Suprapubic skin (tissue), 4 donors: ENCODE data around the gene PHYHD1. TPM values are rescaled to one million over a fixed set of nuclear protein-coding genes. Genes with fewer than 3 reads are reported as not detected.
A peak's percentile ranks its signal among the peaks of the same experiment; 100 is the strongest.

Experiments
- DNase-seq, 2 donors: peaks; one replicate each; pipeline ENCODE4 v3.0.0-alpha.2; 2019; ENCODE audit warnings: low spot score in 2 of 2
- H3K27ac ChIP-seq: fragments of 200-600 bp; sonication (generic); one replicate; pipeline ENCODE4 v1.5.1; 2019
- H3K27me3 ChIP-seq: fragments of 200-600 bp; sonication (generic); one replicate; pipeline ENCODE4 v1.5.1; 2019
- H3K36me3 ChIP-seq: fragments of 200-600 bp; sonication (generic); one replicate; pipeline ENCODE4 v1.5.1; 2019
- H3K4me1 ChIP-seq: fragments of 200-600 bp; sonication (generic); one replicate; pipeline ENCODE4 v1.5.1; 2019
- H3K4me3 ChIP-seq: fragments of 200-600 bp; sonication (generic); one replicate; pipeline ENCODE4 v1.5.1; 2019; ENCODE audit warnings: mild to moderate bottlenecking
- H3K9me3 ChIP-seq: fragments of 200-600 bp; sonication (generic); one replicate; pipeline ENCODE4 v1.5.1; 2019
- EP300 ChIP-seq: sonication (generic); formaldehyde crosslinking; IDR thresholded peaks from one replicate; pipeline ENCODE4 v1.6.1; 2017; ENCODE audit warnings: antibody characterized with exemption
- POLR2A ChIP-seq, 2 donors: fragments of 450-650 bp; IDR thresholded peaks; one replicate each; pipeline ENCODE4 v1.6.1; 2017; ENCODE audit warnings: antibody characterized with exemption in 2 of 2, mild to moderate bottlenecking in 2 of 2, moderate library complexity in 2 of 2
- POLR2AphosphoS5 ChIP-seq, 3 donors: sonication (generic); formaldehyde crosslinking; IDR thresholded peaks; one replicate each; pipeline ENCODE4 v1.6.1; 2017; ENCODE audit warnings: antibody characterized with exemption in 3 of 3
- WGBS: methylation state at CpG from one replicate; pipeline ENCODE4 v1.1.5; 2018; 5-methylcytosine and 5-hydroxymethylcytosine counted together
- total RNA-seq, 4 donors: library from RNA; depleted of rRNA; stranded (reverse); fragments of >200 nt; gene quantifications; one replicate each; pipeline ENCODE4 v1.1.0, GENCODE V29; 2016
- TF ChIP-seq, protein P1 (sequence below), 2 donors: fragments of 200-600 bp in 1 of 2; fragments of 450-650 bp in 1 of 2; sonication (generic) in 1 of 2; IDR thresholded peaks; one replicate each; pipeline ENCODE4 v1.5.1; 2016 to 2019; ENCODE audit warnings: antibody characterized with exemption in 2 of 2, mild to moderate bottlenecking in 1 of 2, moderate library complexity in 1 of 2

Gene PHYHD1
- total RNA-seq = 10 to 100 TPM; 39.1 to 73.5 (median 49.5) TPM

DNA sequence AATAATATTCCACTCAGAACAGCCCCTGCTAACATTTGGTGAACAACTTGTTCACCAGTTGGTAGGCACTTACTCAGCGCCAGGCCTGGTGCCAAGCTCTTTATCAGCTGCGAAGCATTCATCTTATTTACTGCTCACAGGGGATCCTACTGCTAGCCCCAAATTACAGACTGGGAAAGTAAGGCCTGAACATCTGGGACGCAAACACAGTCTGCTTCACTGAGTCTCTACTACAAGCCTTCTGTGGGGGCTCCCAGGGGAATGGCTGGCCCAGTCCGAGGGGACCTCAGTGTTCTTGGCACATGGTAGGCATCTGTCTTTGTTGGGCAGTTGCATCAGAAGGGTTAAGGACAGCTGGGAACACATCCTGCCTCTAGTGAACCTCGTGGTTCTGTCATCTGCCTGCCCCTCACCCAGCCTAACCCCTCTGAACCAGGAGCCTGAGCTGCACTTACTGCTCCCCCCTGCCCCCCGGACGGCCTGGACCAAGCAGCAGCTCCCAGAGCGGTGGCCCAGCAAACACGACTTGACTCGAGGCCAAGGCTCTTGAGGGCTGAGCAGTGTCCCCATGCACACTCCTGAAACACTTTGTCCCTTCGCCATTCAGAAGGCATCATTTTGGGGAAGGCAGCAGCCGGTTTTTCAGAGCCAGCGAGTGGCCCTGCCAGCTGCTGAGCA, at the start of gene PHYHD1:
PHYHD1 (plus strand) TSS at position 602 of the 678 bp plus-strand sequence. CDS start 1,342 bp downstream, outside the sequence.
- H3K4me1 ChIP-seq = peaks cover 75% of the 10 kb centered on the region
- no peak for DNase-seq
- H3K27me3 ChIP-seq = no peaks in the 10 kb centered on the region
- TF ChIP-seq POLR2AphosphoS5 (IDR thresholded peaks at IDR 0.05) = peak in 1 of 3 donors; percentile 46
- TF ChIP-seq EP300 = no peak
- peak within 1 kb of the TSS; percentile 84 for H3K27ac ChIP-seq
- H3K9me3 ChIP-seq = no peaks in the 10 kb centered on the region
- peak within 1 kb of the TSS; percentile 57 for H3K4me3 ChIP-seq
- peaks cover 15% of the 10 kb centered on the region for H3K36me3 ChIP-seq
- WGBS = 34% methylated on average over 13 of the region's 13 CpGs

DNA sequence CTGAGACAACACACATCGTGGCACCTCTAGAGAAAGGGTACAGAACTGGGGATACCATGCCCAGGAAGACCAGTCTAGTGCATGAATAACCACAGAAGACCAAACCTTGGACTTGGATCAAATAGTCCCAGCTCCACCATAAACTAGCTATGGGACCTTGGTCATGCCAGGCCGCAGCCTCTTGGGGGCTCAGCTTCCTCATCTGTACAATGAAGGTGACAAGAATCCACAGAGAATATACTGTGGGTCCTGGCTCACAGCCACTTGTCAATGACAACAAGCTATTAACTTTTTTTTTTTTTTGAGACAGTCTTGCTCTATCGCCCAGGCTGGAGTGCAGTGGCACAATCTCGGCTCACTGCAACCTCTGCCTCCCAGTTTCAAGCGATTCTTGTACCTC, 42.9 kb upstream of the PHYHD1 start:
- peaks cover 25% of the 10 kb centered on the region for H3K4me1 ChIP-seq
- H3K9me3 ChIP-seq = no peaks in the 10 kb centered on the region
- DNase-seq = no peak
- H3K4me3 ChIP-seq = no peak overlapping the region
- no peaks in the 10 kb centered on the region for H3K36me3 ChIP-seq
- H3K27ac ChIP-seq = no peak overlapping the region
- H3K27me3 ChIP-seq = no peaks in the 10 kb centered on the region
- TF ChIP-seq POLR2A (IDR thresholded peaks at IDR 0.05) (no peak), EP300 (no peak), POLR2AphosphoS5 (IDR thresholded peaks at IDR 0.05) (no peak)
- TF ChIP-seq, protein P1, sequence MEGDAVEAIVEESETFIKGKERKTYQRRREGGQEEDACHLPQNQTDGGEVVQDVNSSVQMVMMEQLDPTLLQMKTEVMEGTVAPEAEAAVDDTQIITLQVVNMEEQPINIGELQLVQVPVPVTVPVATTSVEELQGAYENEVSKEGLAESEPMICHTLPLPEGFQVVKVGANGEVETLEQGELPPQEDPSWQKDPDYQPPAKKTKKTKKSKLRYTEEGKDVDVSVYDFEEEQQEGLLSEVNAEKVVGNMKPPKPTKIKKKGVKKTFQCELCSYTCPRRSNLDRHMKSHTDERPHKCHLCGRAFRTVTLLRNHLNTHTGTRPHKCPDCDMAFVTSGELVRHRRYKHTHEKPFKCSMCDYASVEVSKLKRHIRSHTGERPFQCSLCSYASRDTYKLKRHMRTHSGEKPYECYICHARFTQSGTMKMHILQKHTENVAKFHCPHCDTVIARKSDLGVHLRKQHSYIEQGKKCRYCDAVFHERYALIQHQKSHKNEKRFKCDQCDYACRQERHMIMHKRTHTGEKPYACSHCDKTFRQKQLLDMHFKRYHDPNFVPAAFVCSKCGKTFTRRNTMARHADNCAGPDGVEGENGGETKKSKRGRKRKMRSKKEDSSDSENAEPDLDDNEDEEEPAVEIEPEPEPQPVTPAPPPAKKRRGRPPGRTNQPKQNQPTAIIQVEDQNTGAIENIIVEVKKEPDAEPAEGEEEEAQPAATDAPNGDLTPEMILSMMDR (IDR thresholded peaks at IDR 0.05) = no peak
- 88% methylated on average over 5 of the region's 5 CpGs for WGBS

DNA sequence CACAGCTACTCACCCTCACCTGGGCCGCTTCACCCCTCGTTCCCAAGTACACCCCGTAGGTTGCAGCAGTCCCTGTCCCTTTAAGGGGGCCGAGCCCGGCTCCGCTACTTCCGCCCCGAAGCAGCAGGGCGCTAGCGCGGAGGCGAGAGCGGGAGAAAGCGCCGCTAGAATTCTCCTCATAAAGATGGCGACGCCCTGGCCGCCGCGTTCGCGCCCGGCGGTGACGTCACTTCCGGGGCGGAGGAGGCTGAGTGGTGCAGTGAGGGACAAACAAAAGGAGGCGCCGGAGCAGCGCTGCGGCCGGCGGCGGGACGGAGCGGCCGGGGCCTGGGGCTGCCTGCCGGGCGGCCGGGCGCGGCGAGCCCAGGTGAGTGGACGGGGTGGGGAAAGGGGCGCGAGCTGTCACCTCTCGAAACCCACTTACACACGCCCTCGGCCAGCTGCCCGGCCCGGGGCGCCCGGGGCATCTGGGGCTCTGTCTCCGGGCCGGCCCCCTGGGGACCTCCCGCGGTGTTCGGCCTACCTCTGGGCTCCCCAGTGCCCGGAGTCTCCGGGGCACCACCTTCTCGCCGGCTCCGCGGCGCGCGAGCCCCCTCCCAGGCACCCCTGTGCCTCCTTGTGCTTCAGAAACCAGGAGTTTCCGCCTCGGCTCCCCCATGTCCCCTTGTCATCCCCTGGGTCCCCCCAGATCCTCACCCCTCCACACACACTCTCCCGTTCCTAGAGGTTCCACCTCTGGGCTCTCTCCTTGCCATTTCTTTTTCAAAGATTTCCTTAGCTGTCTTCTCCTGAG, 38.7 kb upstream of the PHYHD1 start, which contains the start of the genes KYAT1 and LRRC8A:
KYAT1 (minus strand) TSS at position 67 of the 793 bp plus-strand sequence. CDS start 36,545 bp downstream, outside the sequence.
LRRC8A (plus strand) TSS at position 250 of the 793 bp plus-strand sequence. CDS start 25,032 bp downstream, outside the sequence.
- H3K4me3 ChIP-seq = peak within 1 kb of the TSS; percentile 92
- no peaks in the 10 kb centered on the region for H3K27me3 ChIP-seq
- H3K27ac ChIP-seq = peak within 1 kb of the TSS; percentile 97
- H3K9me3 ChIP-seq = no peaks in the 10 kb centered on the region
- WGBS = 1% methylated on average over 64 of the region's 70 CpGs
- peak; percentile 98 for DNase-seq
- H3K36me3 ChIP-seq = peaks cover 13% of the 10 kb centered on the region
- H3K4me1 ChIP-seq = peaks cover 59% of the 10 kb centered on the region
- TF ChIP-seq EP300 = no peak
- TF ChIP-seq, protein P1 (IDR thresholded peaks at IDR 0.05) = no peak
- TF ChIP-seq POLR2A (IDR thresholded peaks at IDR 0.05) = peak in 1 of 2 donors; percentile 64
- TF ChIP-seq POLR2AphosphoS5 (IDR thresholded peaks at IDR 0.05) = peak in 2 of 3 donors; percentile 28 to 58

DNA sequence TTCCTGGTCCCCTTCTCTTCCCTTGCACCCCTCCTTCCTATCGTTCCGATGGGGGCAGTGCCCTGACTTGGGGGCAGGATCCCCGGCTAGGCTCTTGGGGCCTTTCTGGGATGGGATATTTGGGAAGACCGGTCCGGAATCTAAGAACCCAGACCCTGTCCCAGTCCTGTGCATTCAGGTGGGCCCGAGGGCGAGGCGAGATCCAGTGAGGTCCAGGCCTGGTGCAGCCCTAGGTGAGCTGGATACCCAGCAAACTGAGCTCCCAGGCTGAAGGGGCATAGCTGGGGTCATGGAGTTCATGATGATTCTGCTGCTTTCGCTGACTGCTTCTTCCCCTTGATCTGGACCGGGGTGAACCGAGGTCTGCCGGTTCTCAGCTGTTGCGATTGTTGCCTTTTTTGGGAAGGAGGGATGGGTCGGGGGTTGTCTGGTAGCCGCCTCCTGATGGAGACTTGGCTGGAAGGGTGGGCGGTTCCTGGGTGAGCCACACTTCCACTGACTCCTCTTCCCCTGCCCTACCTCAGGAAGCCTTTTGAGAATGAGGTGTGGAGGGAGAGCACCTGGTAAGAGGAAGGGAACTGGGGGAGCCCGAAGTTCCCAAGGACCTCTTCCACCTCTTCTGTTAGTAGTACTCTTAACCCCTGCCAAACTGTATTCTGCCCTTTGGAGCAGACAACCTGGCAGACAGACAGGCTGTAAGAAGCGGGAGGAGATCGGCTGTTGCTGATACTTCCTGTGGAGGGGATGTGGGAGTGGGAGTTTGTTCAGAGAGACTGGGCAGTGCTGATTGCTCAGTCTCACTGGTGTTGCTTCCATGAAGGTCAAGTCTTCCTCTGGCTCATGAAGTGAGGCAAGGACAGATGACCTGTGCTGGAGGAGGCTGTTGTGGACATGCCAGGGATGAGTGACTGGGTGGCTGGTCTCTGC, 37.8 kb upstream of the PHYHD1 start:
- H3K36me3 ChIP-seq = peaks cover 16% of the 10 kb centered on the region
- peak overlapping the region; percentile 97 for H3K27ac ChIP-seq
- DNase-seq = no peak
- peak overlapping the region; percentile 92 for H3K4me3 ChIP-seq
- H3K9me3 ChIP-seq = no peaks in the 10 kb centered on the region
- no peak for TF ChIP-seq POLR2A (IDR thresholded peaks at IDR 0.05)
- TF ChIP-seq, protein P1 (IDR thresholded peaks at IDR 0.05) = no peak
- TF ChIP-seq POLR2AphosphoS5 (IDR thresholded peaks at IDR 0.05) = no peak
- no peak for TF ChIP-seq EP300
- peaks cover 68% of the 10 kb centered on the region for H3K4me1 ChIP-seq
- 1% methylated on average over 19 of the region's 19 CpGs for WGBS
- H3K27me3 ChIP-seq = no peaks in the 10 kb centered on the region

DNA sequence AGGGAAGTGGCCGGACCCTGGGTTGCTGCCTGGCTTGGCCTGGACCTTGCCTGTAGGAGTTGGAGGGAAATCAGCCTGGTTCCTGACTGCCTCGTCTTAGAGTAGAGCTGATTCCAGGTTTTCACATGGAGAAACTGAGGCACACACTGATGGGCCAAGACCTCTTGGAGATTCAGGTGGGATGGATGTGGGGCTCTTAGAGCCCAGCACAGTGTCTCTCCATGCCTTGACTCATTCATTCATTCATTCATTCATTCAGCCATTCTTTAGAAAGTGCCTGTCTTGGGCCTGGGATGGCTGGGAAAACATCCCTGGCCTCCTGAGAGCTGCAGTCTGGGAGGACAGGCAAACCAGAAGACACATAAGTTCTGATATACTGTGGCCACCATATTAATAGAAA, 36.6 kb upstream of the PHYHD1 start:
- Histone ChIP-seq H3K27ac (no peak overlapping the region), H3K4me3 (peak overlapping the region; percentile 92), H3K4me1 (peaks cover 73% of the 10 kb centered on the region), H3K9me3 (no peaks in the 10 kb centered on the region), H3K36me3 (peaks cover 16% of the 10 kb centered on the region), H3K27me3 (no peaks in the 10 kb centered on the region)
- TF ChIP-seq POLR2A (IDR thresholded peaks at IDR 0.05) = no peak
- DNase-seq = no peak
- 69% methylated on average over 2 of the region's 2 CpGs for WGBS
